GM19035 (cell line): Measurements from ENCODE around the gene SYT17.

Experiments used
- ATAC-seq: cut with Tn5 transposase; IDR thresholded peaks from one replicate; pipeline ENCODE4 v1.9.1; 2021; ENCODE audit not compliant: unreplicated experiment

SYT17 gene

GRCh38 chr16:19167710-19168370, at the start of gene SYT17:
SYT17 (plus strand) TSS chr16:19168240; CDS start chr16:19168647, 407 bp downstream.
- peak; percentile 47 for ATAC-seq

GRCh38 chr16:19118938-19119431, 49.1 kb upstream of the SYT17 start:
- no peak for ATAC-seq

GRCh38 chr16:19119564-19119963, 48.5 kb upstream of the SYT17 start:
- no peak for ATAC-seq

- no peak for ATAC-seq
Measured at GRCh38 chr16:19123535-19124178, 44.4 kb upstream of the SYT17 start.

- no peak for ATAC-seq
Measured at GRCh38 chr16:19126300-19126699, 41.7 kb upstream of the SYT17 start.

GRCh38 chr16:19127205-19127604, 40.8 kb upstream of the SYT17 start:
- peak; percentile 47 for ATAC-seq

- peak; percentile 58 for ATAC-seq
Measured at GRCh38 chr16:19127674-19128131, 40.3 kb upstream of the SYT17 start.

- no peak for ATAC-seq
Measured at GRCh38 chr16:19128454-19129200, 39.4 kb upstream of the SYT17 start.

- ATAC-seq: no peak
Measured at GRCh38 chr16:19130385-19130784, 37.7 kb upstream of the SYT17 start.

GRCh38 chr16:19130852-19131824, 36.9 kb upstream of the SYT17 start:
- no peak for ATAC-seq

GRCh38 chr16:19131825-19132218, 36.2 kb upstream of the SYT17 start:
- ATAC-seq: no peak

- no peak for ATAC-seq
Measured at GRCh38 chr16:19132255-19132654, 35.8 kb upstream of the SYT17 start.

- ATAC-seq: no peak
Measured at GRCh38 chr16:19132898-19133297, 35.1 kb upstream of the SYT17 start.

GRCh38 chr16:19133600-19133999, 34.4 kb upstream of the SYT17 start:
- ATAC-seq: no peak

GRCh38 chr16:19135201-19135842, 32.7 kb upstream of the SYT17 start:
- ATAC-seq: no peak

- no peak for ATAC-seq
Measured at GRCh38 chr16:19135896-19136438, 32.1 kb upstream of the SYT17 start.

- ATAC-seq: no peak
Measured at GRCh38 chr16:19136549-19137196, 31.4 kb upstream of the SYT17 start.

GRCh38 chr16:19137201-19138128, 30.6 kb upstream of the SYT17 start:
- no peak for ATAC-seq
